Measurements from ENCODE around the gene PRKCSH.
"Not testable (repeated sequence)": the region's sequence is repeated elsewhere in the genome, so short reads cannot be mapped to it uniquely, and the experiment has no call there.

The PRKCSH gene

GRCh38 chr19:11465600-11465999 is 30.2 kb downstream of the PRKCSH start:
- H3K14ac ChIP-seq (ENCODE audit: low read length) = no peak overlapping the region
- H2AFZ ChIP-seq (ENCODE audit: insufficient read depth, low read length, poor library complexity) = no peak overlapping the region
- no peak overlapping the region for H4K12ac ChIP-seq (ENCODE audit: low read depth, low read length)
- no peak overlapping the region for H2BK12ac ChIP-seq (ENCODE audit: low read length)
- no peak overlapping the region for H2BK5ac ChIP-seq (ENCODE audit: low read depth, low read length, poor library complexity)
- H3K79me2 ChIP-seq (ENCODE audit: control insufficient read depth, insufficient read depth, low read length, poor library complexity) = no peaks in the 10 kb centered on the region
- no peak overlapping the region for H2AK5ac ChIP-seq (ENCODE audit: low read length)
- H3K27ac ChIP-seq (ENCODE audit: low read depth, low read length) = no peak overlapping the region
- no peak overlapping the region for H3K18ac ChIP-seq (ENCODE audit: low read length)
- DNase-seq = no peak
- no peak overlapping the region for H4K8ac ChIP-seq (ENCODE audit: low read depth, low read length)
- WGBS (ENCODE audit: extremely low coverage, insufficient coverage, insufficient read length) = no CpG with 5 or more reads among the region's 8 CpGs
- no peak overlapping the region for H3K9ac ChIP-seq (ENCODE audit: low read length)
- H3K23ac ChIP-seq (ENCODE audit: low read length) = no peak overlapping the region
- H3K4me2 ChIP-seq (ENCODE audit: low read length) = no peak overlapping the region
- H4K91ac ChIP-seq (ENCODE audit: low read depth, low read length) = no peak overlapping the region
- H2BK120ac ChIP-seq (ENCODE audit: insufficient read depth, low read length, poor library complexity) = no peak overlapping the region
- H3K27me3 ChIP-seq (ENCODE audit: insufficient read depth, low read length) = no peaks in the 10 kb centered on the region
- peaks cover 13% of the 10 kb centered on the region for H3K9me3 ChIP-seq (ENCODE audit: insufficient read depth, low read depth, low read length)
- no peaks in the 10 kb centered on the region for H3K4me1 ChIP-seq (ENCODE audit: control insufficient read depth in 1 of 2, insufficient read depth in 2 of 2, low read length in 2 of 2)
- H3K36me3 ChIP-seq (ENCODE audit: control insufficient read depth in 1 of 2, insufficient read depth in 2 of 2, low read length in 2 of 2) = no peaks in the 10 kb centered on the region
- H3K4me3 ChIP-seq (ENCODE audit: low read depth, low read length) = no peak overlapping the region
- no peaks in the 10 kb centered on the region for H3K79me1 ChIP-seq (ENCODE audit: low read length)
- no peak overlapping the region for H3K4ac ChIP-seq (ENCODE audit: low read depth, low read length)

GRCh38 chr19:11468266-11468845 is 32.9 kb downstream of the PRKCSH start:
- not testable (repeated sequence) for H3K9ac ChIP-seq (ENCODE audit: low read length); H3K79me1 ChIP-seq (ENCODE audit: low read length); H4K8ac ChIP-seq (ENCODE audit: low read depth, low read length); H3K4me2 ChIP-seq (ENCODE audit: low read length); H2BK5ac ChIP-seq (ENCODE audit: low read depth, low read length, poor library complexity); H3K23ac ChIP-seq (ENCODE audit: low read length); H2AFZ ChIP-seq (ENCODE audit: insufficient read depth, low read length, poor library complexity); H3K4me3 ChIP-seq (ENCODE audit: low read depth, low read length); H3K4ac ChIP-seq (ENCODE audit: low read depth, low read length); H2BK12ac ChIP-seq (ENCODE audit: low read length); H3K27ac ChIP-seq (ENCODE audit: low read depth, low read length); H3K4me1 ChIP-seq (ENCODE audit: control insufficient read depth in 1 of 2, insufficient read depth in 2 of 2, low read length in 2 of 2); DNase-seq; H4K91ac ChIP-seq (ENCODE audit: low read depth, low read length); H3K36me3 ChIP-seq (ENCODE audit: control insufficient read depth in 1 of 2, insufficient read depth in 2 of 2, low read length in 2 of 2); H3K18ac ChIP-seq (ENCODE audit: low read length); H3K27me3 ChIP-seq (ENCODE audit: insufficient read depth, low read length); H2AK5ac ChIP-seq (ENCODE audit: low read length); H3K14ac ChIP-seq (ENCODE audit: low read length); H4K12ac ChIP-seq (ENCODE audit: low read depth, low read length); H2BK120ac ChIP-seq (ENCODE audit: insufficient read depth, low read length, poor library complexity); H3K79me2 ChIP-seq (ENCODE audit: control insufficient read depth, insufficient read depth, low read length, poor library complexity)
- no CpG with 5 or more reads among the region's 8 CpGs for WGBS (ENCODE audit: extremely low coverage, insufficient coverage, insufficient read length)
- H3K9me3 ChIP-seq (ENCODE audit: insufficient read depth, low read depth, low read length) = peaks cover 11% of the 10 kb centered on the region

- WGBS (ENCODE audit: extremely low coverage, insufficient coverage, insufficient read length) = no CpG with 5 or more reads among the region's 4 CpGs
- H3K79me2 ChIP-seq (ENCODE audit: control insufficient read depth, insufficient read depth, low read length, poor library complexity) = no peaks in the 10 kb centered on the region
- H3K36me3 ChIP-seq (ENCODE audit: control insufficient read depth in 1 of 2, insufficient read depth in 2 of 2, low read length in 2 of 2) = no peaks in the 10 kb centered on the region
These were observed 38.3 kb downstream of the PRKCSH start for GRCh38 chr19:11473725-11474124.

GRCh38 chr19:11475343-11475742 is 39.9 kb downstream of the PRKCSH start:
- H3K9ac ChIP-seq (ENCODE audit: low read length); H2AFZ ChIP-seq (ENCODE audit: insufficient read depth, low read length, poor library complexity); H2BK120ac ChIP-seq (ENCODE audit: insufficient read depth, low read length, poor library complexity); H2AK5ac ChIP-seq (ENCODE audit: low read length); H2BK12ac ChIP-seq (ENCODE audit: low read length); H3K4me3 ChIP-seq (ENCODE audit: low read depth, low read length); H3K18ac ChIP-seq (ENCODE audit: low read length); H3K4me2 ChIP-seq (ENCODE audit: low read length); H3K79me1 ChIP-seq (ENCODE audit: low read length); H2BK5ac ChIP-seq (ENCODE audit: low read depth, low read length, poor library complexity); H3K36me3 ChIP-seq (ENCODE audit: control insufficient read depth in 1 of 2, insufficient read depth in 2 of 2, low read length in 2 of 2); H3K27ac ChIP-seq (ENCODE audit: low read depth, low read length); H3K4ac ChIP-seq (ENCODE audit: low read depth, low read length); H4K12ac ChIP-seq (ENCODE audit: low read depth, low read length); H3K4me1 ChIP-seq (ENCODE audit: control insufficient read depth in 1 of 2, insufficient read depth in 2 of 2, low read length in 2 of 2); H4K8ac ChIP-seq (ENCODE audit: low read depth, low read length); H3K23ac ChIP-seq (ENCODE audit: low read length); H3K79me2 ChIP-seq (ENCODE audit: control insufficient read depth, insufficient read depth, low read length, poor library complexity); H3K9me3 ChIP-seq (ENCODE audit: insufficient read depth, low read depth, low read length); H4K91ac ChIP-seq (ENCODE audit: low read depth, low read length); H3K14ac ChIP-seq (ENCODE audit: low read length): not testable (repeated sequence)
- peak in 1 of 2 donors; percentile 45 for DNase-seq
- peaks cover 21% of the 10 kb centered on the region for H3K27me3 ChIP-seq (ENCODE audit: insufficient read depth, low read length)
- no CpG with 5 or more reads among the region's 3 CpGs for WGBS (ENCODE audit: extremely low coverage, insufficient coverage, insufficient read length)

More at GRCh38 chr19:11473725-11474124, 38.3 kb downstream of the PRKCSH start:
- H3K9ac ChIP-seq (ENCODE audit: low read length) = no peak overlapping the region
- H4K91ac ChIP-seq (ENCODE audit: low read depth, low read length) = no peak overlapping the region
- H2BK120ac ChIP-seq (ENCODE audit: insufficient read depth, low read length, poor library complexity) = no peak overlapping the region
- no peak overlapping the region for H2AK5ac ChIP-seq (ENCODE audit: low read length)
- H3K14ac ChIP-seq (ENCODE audit: low read length) = no peak overlapping the region
- H3K79me1 ChIP-seq (ENCODE audit: low read length) = no peaks in the 10 kb centered on the region
- no peak overlapping the region for H3K23ac ChIP-seq (ENCODE audit: low read length)
- H4K8ac ChIP-seq (ENCODE audit: low read depth, low read length) = no peak overlapping the region
- H3K4me1 ChIP-seq (ENCODE audit: control insufficient read depth in 1 of 2, insufficient read depth in 2 of 2, low read length in 2 of 2) = no peaks in the 10 kb centered on the region
- H4K12ac ChIP-seq (ENCODE audit: low read depth, low read length) = no peak overlapping the region
- DNase-seq = no peak
- no peak overlapping the region for H3K18ac ChIP-seq (ENCODE audit: low read length)
- H3K9me3 ChIP-seq (ENCODE audit: insufficient read depth, low read depth, low read length) = peaks cover 3% of the 10 kb centered on the region
- no peak overlapping the region for H2BK5ac ChIP-seq (ENCODE audit: low read depth, low read length, poor library complexity)
- no peak overlapping the region for H3K4me2 ChIP-seq (ENCODE audit: low read length)
- H3K4me3 ChIP-seq (ENCODE audit: low read depth, low read length) = no peak overlapping the region
- H2AFZ ChIP-seq (ENCODE audit: insufficient read depth, low read length, poor library complexity) = no peak overlapping the region
- no peak overlapping the region for H2BK12ac ChIP-seq (ENCODE audit: low read length)
- no peak overlapping the region for H3K27ac ChIP-seq (ENCODE audit: low read depth, low read length)
- peaks cover 5% of the 10 kb centered on the region for H3K27me3 ChIP-seq (ENCODE audit: insufficient read depth, low read length)
- no peak overlapping the region for H3K4ac ChIP-seq (ENCODE audit: low read depth, low read length)

Measured in trophoblast cell (in vitro differentiated cells and primary cell).